CD4-positive, alpha-beta T cell treated with Interleukin-6 at 100 ng/mL for 8 hours (primary cell): ENCODE data around the gene ADPRHL1.
"Not testable (repeated sequence)": the region's sequence is repeated elsewhere in the genome, so short reads cannot be mapped to it uniquely, and the experiment has no call there.

Source experiments
- DNase-seq: peaks from one replicate; pipeline ENCODE4 v3.0.0-alpha.2; 2020; ENCODE audit warnings: mixed read lengths, low spot score

Gene ADPRHL1

DNA sequence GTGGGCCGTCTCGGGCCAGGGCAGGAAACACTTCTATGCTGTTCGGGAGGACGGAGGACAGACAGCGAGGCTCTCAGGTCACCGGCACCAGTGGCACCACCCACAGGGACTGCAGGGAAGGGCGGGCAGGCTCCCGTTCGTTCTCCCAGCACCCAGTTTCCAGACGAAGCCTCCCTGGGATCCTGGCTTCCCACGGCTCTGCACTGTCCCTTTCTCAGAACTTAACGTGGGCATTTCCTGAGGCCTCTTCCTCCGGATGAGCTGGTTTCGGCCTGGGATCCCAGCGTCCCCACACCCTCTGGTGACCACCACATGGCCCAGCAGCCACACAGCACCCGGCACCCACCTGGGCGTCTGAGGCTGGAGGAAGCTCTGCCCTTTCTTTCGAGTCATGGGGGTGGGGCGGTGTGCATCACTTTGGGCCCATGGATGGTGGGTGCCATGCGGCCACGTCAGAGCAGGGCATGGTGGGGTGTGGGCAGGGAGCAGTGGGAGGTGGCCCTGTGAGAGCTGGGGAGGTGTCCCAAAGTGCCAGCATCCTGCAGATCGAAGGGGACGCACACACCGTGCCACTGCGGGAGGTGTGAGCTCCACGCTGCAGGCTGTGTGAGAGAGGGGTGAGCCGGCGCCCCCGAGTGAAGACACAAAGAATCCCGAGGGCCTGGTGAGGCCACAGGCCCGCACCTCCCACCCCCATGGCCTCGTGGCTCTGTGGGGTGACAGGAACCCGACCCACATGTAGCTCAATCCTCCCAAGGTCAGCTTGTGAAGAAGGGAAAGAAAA lies 50.6 kb downstream of the ADPRHL1 start:
- no peak for DNase-seq

DNA sequence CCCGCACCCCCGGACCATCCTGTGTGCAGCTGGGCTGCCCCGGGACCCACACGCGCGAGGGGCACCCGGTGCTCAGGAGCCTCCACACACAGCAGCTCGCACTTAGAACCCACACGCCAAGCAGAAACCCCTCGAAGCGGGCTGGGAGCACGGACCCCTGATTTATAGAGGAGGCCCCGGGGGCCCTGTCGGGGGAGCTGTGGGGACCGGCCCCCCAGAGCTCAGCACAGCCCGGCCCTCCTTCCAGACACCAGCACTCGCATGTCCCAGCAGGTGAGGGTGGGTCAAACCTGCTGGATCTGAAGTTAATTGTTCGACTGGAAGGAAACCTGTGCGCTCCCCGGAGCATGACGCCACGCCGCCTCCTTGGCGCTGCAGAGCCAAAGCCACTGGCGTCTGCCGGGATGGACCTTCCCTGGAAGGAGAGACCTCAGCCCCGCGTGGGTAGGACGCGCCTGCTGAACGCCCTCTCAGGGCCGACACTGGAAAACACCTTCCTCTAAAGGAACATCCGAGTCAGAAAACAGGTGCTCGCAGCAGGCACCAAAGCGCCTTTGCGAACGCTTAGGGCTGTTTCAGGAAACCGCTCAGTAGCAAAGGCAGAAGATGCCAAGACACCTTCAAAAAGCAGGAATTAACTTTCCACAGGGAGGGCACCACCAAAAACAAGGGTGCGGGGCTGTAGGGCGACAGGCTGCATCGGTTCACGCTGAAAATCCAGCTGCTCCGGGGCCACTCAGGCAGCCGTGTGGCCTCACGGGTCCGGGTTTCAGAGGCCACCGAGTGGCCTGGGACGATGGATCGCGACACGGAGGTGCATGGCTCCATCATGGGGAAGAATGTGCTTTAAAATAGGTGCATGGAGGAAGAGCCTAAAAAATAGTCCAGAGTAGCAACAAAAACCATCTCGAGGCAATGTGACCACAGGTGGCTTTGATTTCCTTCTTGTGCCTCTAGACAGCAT lies 51.6 kb downstream of the ADPRHL1 start:
- DNase-seq = no peak

DNA sequence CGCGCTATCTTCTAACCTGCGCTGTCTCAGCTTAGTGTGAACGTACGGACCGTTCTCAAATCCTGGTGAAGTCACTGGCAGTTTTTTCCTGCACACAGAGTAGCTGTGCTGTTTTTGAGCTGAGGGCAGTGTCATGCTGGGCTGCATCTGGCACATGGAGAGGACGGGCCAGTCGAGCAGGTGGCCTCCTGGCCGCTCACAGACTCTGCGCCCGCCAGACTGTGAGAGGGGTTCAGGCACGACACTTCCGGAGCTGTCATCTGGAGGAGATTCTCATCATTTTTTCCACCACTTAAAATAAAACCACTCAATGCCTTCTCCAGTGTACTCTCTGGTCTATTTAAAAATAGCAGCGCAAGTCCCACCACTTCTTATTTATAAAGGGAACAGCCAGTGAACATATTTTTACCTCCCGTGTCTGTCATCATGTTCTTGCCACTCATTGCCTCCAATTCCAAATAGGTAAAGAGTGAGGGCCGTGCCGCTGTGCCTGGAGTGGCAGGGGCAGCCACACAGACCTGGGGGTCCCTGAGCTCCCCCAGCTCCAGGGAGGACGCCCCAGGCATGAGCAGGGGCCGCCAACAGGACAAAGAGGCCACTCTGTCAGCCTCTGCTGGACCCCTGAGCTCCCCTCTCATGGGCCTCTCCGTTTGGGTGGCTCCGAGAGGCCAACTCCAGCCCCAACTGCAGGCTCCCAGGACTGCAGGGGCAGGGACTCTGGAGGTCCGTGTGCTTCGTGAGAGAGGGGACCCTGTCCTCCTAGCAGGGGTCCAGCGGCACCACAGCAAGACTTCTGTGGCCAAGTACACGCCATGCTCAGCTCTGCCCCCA lies 52.5 kb downstream of the ADPRHL1 start:
- no peak for DNase-seq

DNA sequence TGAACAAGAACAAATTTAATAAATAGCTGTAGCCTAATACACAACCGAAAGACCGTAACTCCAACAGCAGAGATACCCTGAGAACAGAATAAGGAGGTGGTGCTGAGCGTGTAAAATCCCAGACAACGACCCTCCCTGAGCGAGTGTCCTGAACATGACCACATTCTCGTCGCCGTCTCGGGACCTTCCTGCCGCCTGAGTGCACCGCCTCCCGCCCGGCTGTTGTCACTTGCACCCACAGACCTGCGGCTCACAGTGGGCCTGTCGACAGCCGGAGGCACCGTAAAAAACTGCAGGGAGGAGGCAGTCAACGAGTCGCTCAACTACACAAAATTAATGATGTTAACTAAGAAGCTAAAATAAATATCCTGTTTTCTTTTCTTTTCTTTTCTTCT lies 53.5 kb downstream of the ADPRHL1 start:
- no peak for DNase-seq

DNA sequence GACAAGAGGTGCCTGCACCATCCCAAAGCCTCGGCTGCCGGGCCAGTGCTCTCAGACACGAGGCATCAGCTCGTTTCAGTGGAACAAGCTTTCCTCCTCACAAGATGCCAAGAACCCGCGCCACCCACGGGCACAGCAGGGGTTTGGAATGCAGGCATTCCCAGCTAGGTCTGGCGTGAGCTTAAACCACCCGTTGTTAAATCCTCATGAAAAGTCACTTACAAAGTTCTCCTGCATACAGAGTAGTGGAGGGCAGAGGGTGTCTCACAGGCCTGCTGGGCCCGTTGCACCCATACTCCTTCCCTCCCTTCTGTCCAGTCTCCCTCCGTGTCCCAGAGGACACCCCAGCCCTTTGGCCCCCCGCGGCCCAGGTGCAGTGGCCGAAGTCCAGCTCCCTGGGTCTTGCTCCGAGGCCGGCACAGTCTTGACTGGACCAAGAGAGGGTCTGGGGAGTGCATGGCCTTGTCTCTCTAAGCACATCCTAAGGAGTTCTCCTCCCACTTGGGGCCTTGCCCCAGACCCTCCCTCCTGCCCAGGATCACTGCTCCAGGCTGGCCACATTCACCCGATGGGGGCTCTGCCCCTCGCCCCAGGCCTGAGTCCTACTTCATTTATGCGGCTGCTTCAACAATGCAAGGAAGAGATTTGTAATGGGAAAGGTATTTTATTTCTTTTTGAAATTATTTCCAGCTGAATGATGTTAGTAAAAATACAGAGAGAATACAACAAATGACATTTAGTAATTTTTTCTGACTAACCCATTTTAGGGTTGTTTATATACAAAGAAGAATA lies 54.1 kb downstream of the ADPRHL1 start:
- no peak for DNase-seq

DNA sequence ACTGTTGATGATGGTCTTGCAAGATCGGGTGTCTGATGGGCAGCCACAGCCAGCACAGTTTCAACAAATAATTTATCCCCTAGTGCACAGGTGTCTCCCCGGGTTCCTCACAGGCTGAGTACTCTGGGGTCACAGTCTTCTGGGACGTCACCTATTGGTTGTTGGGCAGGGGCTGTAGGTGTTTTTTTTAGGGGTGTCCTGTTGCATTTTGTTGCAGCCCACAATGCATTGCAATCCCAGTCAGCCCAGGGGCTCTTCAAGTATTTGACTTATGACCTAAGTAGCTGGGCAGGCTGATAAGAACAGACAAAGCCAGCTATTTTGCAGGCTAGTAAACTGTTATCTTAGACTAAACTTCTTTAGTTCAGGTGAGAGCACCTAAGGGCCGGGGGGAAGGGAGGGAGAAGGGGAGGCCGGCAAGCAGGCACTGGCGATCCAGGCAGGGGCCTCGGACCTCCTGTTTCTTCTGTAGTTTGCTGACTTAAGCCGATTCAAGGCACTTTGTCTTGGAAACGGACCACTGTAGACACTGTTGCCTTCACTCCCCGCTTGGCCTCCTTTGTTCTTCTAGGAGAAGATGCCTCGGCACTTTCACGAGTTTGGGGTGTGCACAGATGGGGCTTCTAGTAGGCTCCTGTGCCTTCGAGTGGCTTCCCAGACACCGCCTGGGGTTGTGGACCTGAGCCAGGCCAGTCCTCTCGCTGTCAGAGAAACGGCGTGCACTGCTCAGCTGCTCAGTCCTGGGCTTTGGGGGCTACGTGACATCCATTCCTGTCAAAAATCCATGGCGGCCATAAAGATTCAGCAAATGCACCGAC lies 55.5 kb downstream of the ADPRHL1 start:
- no peak for DNase-seq

DNA sequence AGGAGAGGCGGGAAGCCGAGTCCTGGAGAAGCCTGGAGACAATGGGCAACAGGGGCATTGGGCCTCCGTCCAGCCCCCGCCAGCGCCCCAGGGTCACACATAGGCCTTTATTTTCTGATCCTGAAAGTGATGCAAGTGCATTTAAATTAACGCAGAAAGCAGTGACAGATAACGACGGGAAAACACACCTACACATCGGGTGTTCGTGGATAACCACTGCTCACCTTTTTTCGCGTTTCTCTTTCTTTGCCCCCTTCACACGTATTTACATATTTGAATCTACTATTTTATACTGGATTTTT lies 59.0 kb downstream of the ADPRHL1 start:
- no peak for DNase-seq

DNA sequence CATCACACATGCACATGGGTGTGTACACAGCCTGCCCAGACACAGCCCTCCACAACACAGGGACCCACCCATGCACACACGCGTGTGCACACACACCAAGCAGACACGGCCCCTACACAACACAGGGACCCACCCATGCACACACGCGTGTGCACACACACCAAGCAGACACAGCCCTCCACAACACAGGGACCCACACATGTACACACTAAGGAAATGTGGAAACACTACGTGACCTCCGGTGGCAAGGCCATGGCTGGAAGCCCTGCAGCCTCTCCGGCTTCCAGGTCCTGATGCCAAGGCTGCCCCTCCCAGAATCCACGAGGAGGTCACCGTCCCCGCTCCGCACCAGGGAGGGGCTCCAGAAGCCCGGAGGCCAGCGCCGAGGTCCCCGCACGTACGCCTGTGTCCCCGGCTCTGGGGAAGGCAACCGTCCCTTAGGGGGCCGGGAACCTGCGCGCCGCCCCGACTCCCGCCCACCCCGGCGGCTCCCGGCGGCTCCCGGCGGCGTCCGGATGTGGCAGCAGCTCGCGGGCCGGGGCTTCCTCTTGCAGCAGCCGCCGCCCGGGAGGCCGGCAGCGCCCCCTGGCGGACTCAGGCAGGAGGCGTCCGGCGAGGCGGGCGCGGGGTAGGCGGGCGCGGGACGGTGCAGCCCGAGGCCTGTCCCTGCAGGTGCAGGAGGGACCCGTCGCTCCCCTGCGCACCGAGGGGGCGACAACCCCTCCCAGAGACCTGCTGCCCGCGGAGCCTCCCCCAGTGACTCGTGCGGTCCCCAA lies 59.5 kb downstream of the ADPRHL1 start:
- DNase-seq = peak; percentile 81

DNA sequence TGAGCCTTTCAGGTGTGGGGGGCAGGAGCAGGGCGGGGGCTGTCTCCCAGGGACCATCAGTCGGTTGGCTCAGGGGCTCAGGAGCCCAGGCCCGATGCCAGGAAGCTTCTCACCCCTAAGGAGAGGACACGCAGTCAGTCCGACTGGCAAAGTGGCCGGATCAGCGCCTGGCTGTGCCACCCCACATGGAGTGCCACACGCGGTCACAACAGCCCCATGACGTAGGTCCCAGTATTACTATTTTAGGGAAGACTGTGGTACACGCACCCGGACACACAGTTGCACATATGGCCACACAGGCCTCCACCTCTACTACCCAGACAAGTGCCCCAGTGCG lies 60.1 kb downstream of the ADPRHL1 start:
- no peak for DNase-seq

DNA sequence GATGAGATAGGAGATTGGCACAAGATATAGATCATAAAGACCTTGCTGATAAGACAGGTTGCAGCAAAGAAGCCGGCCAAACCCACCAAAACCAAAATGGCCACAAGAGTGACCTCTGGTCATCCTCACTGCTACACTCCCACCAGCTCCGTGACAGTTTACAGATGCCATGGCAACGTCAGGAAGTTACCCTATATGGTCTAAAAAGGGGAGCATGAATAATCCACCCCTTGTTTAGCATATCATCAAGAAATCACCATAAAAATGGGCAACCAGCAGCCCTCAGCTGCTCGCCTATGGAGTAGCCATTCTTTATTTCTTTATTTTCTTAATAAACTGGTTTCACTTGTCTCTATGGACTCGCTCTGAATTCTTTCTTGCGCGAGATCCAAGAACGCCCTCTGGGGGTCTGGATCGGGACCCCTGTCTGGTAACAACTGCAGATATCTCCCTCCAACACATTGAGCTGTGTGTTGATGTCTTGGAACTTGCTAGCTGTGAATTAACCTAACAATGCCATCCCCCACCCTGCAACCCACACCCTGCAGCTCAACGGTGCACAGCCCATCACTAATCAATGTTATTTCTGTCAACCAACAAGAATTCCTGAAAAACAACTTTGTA lies 62.3 kb downstream of the ADPRHL1 start:
- no peak for DNase-seq

DNA sequence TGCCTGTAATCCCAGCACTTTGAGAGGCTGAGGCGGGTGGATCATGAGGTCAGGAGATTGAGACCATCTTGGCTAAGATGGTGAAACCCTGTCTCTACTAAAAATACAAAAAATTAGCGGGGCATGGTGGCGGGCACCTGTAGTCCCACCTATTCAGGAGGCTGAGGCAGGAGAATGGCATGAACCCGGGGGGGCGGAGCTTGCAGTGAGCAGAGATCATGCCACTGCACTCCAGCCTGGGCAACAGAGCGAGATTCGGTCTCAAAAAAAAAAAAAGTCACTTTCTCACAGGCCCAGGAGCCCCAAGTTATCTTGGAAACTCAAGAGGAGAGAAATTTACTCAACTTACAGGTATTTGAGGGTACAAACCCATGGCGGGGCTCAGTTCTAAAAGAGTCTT lies 63.7 kb downstream of the ADPRHL1 start:
- DNase-seq = not testable (repeated sequence)

DNA sequence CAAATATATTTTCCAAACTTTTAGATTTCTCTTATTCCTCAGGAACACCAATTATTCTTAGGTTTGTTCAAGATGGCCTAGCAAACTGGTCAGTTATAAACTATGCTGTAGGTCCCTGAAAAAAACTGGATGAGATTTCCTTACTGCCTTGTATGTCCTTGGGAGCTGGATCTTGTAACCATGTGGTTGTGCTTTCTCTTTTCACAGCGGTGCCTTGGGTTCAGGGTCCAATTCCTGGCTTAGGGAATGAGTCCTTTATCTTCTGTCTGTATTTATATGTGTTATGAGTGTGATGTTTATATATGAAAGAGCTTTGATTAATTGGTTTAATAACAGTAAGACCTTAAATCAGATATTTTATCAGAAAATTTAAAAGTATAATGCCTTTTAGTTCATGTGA lies 65.9 kb downstream of the ADPRHL1 start:
- DNase-seq = no peak

DNA sequence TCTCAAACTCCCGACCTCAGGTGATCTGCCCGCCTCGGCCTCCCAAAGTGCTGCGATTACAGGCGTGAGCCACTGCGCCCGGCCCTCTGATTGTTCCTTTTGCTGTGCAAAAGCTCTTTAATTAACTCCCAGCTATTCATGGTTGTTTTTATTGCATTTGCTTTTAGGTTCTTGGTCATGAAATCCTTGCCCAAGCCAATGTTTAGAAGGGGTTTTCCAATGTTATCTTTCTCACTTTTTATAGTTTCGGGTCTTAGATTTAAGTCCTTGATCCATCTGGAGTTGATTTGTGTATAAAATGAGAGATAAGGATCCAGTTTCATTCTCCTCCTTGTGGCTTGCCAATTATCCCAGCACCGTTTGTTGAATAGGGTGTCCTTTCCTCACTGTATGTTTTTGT lies 70.2 kb downstream of the ADPRHL1 start:
- no peak for DNase-seq

DNA sequence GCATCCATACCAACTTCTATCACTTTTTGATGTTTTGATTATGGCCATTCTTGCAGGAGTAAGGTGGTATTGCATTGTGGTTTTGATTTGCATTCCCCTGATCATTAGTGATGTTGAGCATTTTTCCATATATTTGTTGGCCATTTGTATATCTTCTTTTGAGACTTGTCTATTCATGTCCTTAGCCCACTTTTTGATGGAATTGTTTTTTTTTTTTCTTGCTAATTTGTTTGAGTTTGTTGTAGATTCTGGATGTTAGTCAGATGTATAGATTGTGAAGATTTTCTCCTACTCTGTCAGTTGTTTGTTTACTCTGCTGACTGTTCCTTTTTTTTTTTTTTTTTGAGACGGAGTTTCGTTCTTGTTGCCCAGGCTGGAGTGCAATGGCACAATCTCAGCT lies 70.7 kb downstream of the ADPRHL1 start:
- DNase-seq = not testable (repeated sequence)

DNA sequence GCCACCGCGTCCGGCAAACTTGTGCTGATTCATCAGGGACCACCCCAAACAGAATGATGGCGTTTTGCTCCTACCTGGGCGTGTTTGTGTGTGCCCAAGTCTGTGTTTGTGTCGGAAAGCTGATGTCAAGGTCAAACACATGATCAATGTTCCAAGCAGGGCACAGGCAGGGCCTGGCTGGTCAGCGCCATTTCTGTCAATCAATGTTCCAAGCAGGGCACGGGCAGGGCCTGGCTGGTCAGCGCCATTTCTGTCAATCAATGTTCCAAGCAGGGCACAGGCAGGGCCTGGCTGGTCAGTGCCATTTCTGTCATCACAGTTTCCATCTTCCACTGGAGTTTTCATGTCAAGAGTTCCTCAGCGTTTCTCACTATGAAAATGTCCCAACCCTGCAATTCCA lies 74.5 kb downstream of the ADPRHL1 start:
- no peak for DNase-seq

DNA sequence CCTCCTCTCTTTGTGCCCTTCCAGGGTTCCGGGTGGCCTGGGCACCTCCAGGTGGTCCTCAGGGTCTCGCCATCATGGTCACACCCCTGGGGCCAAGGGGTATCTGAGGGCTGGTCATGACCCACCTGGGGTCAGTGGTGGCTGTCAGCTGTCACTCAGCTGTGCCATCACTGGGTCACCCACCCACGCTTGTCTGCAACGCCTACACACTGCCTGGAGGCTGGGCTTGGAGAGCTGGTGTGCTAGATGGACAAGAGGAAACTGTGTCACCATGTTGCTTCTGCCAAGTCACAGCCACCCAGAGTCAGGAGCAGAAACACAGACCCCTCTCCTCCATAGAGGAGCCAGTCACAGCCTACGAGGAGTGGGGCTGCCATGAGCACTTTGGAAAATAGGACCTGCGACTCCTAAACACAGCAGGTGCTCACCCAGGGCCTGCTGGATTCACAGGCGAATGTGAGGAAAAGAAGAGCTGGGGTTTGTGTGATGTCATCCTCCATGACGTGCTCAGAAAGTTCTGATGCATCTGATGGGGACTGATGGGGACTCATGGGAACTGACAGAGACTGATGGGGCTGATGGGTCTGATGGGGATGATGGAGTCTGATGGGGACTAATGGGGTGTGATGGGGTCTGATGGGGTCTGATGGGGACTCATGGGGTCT lies 78.6 kb downstream of the ADPRHL1 start:
- no peak for DNase-seq

DNA sequence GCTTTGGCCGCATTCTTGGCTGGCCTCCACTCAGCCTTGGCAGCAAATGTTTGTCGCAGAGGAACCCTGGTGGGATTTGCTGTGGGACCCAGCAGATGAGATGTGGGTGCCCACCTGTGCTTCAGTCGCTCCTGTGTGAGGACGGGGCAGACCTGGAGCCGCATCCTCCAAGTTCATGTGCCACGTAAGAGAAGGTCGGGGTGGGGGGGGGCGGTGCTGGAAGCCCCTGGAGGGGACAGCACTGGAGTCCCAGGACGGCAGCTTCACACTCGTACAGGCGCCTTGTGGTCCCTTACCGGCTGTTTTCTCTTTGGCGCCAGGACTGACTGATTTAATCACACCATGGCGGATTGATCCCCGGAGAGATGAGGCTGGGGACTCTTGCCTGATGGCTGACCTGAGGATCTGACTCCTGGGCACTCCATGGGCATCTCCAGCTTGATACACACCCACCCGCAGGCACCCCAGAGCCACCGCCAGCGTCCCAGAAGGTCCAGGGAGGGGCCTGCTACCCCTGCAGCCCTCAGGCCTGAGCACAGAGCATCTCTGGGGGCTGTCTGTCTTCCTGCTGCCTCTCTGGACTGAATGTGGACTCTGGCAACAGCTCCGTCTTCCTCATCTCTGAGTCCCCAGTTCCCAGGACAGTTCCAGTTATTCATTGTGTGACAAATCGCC lies 79.3 kb downstream of the ADPRHL1 start:
- no peak for DNase-seq

DNA sequence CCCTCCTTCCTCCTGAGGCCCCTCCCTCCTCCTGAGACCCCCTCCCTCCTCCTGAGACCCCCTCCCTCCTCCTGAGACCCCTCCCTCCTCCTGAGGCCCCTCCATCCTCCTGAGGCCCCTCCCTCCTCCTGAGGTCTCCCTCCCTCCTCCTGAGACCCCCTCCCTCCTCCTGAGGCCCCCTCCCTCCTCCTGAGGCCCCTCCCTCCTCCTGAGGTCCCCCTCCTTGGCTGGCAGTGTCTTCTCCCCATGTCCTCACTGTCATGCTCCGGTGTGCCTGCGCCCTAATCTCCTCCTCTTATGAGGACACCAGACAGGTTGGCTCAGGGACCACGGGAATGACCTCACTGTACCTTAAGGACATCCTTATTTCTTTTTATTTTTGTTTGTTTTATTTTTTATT lies 81.6 kb downstream of the ADPRHL1 start:
- DNase-seq = not testable (repeated sequence)

DNA sequence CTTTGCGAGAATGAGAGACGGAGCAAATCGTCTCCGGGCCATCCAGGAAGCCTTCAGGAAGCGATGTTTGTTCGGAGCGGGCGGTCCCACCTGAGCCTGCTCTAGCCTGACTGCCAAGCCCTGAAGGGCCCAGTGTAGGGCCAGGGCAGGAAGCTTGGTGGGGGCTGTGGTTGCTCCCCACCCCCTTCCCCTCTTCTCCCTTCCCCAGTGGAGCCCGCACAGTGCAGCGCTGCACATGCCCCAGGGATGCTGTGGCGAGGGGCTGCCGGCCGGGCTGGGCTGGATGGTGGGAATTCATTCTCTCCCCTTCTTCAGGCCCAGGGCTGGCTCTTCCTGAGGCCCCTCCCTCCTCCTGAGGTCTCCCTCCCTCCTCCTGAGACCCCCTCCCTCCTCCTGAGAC lies 82.2 kb downstream of the ADPRHL1 start:
- DNase-seq = no peak
